HG02970 (cell line): Measurements from ENCODE around the gene TOB1.

Source experiments
- ATAC-seq: cut with Tn5 transposase; IDR thresholded peaks from one replicate; pipeline ENCODE4 v1.9.1; 2021; ENCODE audit warnings: mild to moderate bottlenecking, moderate library complexity, moderate number of reproducible peaks; ENCODE audit not compliant: unreplicated experiment, low FRiP score

TOB1 gene

DNA sequence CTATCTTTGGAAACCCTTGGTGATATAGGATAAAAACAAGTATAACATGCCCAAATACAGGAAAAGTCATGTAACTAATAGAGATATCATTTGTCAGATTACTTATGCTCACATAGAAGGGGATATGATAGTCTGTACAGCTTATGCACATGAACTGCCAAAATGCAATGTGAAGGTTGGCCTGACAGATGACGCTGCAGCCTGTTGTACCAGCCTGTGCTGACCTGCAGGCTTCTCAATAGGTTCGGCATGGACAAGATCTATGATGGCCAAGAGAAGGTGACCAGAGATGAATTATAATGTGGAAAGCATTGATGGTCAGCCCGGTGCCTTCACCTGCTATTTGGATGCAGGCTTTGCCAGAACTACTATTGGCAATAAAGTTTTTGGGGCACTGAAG is 18.1 kb downstream of the TOB1 start:
- ATAC-seq, result no peak

DNA sequence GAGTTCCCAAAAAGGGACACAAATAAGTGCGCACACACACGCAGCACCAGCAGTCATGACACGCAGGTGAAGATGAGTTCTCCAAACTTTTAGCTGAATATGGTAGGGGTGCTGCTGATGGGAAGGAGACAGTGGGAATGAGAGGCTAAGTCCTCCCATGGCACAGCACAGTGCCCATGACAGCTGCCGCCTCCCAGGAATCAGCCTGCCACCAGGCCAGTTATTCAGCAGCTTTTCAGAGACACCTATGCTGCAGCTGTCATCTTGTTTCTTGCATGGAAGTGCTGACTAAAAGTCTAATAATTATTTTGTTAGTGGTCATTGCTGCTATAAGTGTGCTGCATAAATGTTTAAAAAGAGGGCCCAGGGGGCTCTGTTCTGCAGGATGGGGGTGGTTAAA is 18.6 kb downstream of the TOB1 start:
- ATAC-seq, result no peak

DNA sequence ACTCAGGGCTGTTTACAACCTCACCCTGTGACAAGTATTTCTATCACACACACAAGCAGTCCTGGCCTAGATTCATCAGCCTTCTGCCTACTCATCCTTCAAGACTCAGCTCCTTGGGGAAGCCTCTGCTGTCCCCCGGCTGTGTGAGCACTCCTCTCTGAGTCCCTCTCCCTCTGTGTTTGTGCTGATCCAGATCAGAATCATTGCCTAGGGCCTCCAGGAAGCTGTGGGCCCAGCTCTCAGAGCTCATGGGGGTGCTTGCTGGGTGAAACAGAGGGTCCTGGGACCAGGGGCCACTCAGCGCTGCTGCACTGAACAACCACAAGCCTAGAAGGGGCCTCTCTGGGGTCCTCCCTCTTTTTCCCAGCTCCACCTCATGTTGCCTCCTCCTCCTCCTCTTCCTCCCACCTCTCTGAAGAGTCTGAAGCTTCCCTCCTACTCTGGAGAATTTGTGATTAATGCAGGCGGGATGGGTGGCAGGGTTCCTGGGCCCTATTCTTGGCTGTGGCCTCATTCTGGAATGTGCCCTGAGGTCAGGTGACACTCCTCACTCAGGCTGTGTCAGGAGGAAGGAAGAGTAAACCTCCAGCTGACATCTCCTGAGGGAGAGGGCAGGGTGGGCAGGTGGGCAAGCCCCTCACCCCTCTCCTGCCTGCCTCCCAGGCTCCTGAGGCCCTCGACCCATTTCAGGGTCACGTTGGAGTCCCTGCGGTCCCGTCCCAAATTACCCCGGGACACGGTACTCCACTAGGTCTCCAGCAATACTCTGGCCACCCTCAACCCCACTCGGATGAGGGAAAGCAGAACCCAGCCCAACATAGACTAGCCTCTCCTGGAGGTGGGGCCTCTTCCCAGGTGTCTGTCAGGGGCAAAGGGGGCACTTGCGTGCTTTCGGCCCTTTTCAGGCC is 20.7 kb downstream of the TOB1 start:
- no peak for ATAC-seq

DNA sequence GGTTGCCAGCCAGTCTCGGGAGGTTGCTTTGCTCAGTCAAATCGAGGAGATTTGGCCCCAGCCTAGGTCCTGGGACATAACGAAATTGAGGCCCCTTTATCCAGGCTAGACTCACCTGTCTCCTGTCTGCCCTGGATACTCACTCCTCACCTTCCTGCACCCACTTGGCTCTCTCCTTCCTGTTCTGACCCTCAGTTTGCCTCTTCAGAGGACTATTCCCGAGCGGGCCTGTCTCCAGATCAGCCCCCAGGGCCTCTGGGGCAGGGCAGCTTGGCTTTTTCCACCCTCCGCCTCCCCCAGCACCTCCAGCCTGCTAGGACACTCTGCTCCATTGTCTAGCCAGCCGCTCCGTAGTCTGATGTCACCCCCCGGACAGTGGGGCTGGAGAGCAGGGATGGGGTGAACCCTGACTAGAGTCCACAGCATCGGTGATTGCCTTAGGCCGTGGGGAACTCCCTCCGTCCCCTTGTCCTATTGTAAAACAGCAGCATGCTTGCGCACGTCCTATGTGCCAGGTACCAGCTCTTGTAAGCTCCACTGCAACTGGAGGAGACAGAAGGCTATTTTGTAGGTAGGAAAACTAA is 21.9 kb downstream of the TOB1 start:
- no peak for ATAC-seq

DNA sequence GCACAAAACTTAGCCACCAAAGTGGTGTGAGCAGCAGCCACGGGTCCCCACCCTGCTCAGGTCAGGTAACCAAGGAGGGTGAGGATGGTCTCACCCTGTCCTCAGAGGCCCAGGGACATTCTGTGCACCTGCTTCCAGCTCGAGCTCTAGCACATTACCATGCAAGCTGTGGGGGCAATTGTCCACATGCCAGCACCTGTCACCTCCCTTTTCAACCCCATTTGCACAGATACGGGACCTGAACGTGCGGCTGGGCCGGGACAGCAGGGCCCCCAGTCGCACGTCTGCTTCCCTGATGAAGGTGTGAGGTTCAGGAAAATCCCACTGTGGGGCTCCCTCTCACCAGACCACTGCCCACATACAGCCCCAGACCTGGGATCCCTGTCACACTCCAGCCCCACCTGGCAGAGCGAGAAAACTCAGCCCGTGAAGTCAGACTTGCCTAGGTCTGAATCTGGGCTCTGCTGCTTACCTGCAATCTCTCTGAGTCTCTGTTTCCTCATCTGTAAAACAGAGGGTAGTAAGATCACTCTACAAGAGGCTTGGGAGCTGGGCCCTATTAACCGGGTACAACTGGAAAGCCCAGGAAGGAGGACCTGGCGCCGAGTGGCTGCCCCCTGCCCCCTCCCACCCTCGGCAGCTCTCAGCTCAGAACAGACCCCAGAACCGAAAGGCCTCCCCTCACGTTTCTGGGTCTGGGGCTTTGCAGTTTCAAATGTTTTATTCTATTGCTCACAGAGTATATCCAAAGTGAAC is 22.8 kb downstream of the TOB1 start:
- ATAC-seq, result no peak

DNA sequence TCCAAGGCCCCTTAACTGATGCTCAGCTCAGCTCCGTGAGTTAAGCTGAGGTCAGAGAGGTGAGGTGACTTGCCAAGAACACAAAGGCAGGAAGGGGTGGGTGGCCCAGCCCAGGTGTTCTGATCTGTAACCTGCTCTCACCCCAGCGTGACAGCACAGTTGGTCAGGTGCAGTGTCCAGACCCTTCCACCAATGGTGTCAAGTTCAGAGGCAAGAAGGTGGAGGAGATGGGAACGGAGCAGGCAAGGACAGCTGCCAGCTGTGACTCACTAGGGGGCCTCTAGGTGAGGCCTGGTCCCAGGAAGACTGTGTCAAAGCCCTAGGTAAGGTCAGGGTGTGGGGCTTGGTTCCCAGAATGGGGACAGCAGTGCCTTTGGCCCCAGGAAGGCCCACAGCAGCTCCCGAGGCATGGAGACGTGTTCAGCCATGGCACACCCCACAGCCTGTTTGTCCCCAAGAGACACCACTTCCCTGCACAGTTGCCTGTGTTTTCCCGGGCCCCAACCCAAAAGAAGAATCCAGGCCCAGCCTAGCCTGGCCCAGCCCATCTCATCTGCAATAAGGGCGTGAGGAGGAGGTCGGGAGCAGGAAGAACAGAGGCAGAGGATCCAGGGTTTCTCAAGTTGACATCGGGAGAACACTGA is 23.5 kb downstream of the TOB1 start:
- ATAC-seq, result no peak

DNA sequence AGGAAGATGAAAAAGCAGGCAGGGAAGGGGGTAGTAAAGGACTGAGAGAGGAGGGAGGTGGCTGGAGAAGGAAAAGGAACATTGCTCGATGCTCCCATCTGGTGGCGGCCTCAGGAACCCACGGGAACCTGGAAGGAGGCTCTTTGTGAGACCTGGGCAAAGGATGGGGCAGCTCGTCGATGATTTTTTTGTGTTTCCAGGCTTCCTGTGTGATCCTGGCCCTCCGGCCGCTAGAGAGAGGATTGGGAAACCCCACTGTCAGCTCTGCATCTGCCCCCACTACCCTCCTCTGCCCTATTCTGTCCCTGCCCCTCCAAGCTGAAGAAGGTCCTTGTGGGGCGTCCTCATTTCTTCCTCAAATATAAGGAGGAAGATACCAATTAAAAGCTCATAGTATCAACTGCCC is 24.2 kb downstream of the TOB1 start:
- ATAC-seq, result no peak

DNA sequence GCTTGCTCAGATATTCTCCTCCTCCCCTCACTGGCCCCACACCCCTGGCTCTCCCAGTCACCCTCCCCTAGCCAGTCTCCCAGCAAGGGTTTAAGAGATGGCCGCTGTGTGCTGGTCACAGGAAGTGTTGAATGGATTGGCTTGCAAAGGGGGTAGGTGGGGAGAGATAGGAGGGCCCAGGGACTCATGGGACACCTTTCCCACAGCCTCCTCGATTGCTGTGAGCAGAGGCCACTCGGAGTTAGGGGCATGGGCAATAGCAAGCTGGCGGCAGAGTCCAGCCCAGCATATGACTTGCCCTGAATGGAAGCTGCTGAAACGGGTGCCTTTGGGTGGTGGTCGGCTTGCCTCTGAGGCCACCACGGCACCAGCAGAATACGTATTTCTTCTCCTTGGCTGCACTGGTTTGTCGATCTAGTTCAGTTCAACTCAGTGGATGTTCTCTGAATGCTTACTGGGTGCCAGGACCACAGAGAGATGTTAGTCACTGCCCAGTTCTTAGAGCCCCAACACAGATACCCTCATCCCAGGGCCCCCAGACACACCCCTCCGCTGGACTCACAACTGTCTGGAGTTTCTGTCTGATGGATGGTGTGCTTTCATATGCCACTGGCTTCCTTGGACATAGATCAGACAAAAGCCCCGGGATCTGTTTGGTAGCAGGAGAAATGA is 24.7 kb downstream of the TOB1 start:
- ATAC-seq, result no peak

DNA sequence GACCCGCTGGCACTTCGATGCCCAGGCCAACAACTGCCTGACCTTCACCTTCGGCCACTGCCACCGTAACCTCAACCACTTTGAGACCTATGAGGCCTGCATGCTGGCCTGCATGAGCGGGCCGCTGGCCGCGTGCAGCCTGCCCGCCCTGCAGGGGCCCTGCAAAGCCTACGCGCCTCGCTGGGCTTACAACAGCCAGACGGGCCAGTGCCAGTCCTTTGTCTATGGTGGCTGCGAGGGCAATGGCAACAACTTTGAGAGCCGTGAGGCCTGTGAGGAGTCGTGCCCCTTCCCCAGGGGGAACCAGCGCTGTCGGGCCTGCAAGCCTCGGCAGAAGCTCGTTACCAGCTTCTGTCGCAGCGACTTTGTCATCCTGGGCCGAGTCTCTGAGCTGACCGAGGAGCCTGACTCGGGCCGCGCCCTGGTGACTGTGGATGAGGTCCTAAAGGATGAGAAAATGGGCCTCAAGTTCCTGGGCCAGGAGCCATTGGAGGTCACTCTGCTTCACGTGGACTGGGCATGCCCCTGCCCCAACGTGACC is 25.8 kb downstream of the TOB1 start:
- ATAC-seq, result no peak

DNA sequence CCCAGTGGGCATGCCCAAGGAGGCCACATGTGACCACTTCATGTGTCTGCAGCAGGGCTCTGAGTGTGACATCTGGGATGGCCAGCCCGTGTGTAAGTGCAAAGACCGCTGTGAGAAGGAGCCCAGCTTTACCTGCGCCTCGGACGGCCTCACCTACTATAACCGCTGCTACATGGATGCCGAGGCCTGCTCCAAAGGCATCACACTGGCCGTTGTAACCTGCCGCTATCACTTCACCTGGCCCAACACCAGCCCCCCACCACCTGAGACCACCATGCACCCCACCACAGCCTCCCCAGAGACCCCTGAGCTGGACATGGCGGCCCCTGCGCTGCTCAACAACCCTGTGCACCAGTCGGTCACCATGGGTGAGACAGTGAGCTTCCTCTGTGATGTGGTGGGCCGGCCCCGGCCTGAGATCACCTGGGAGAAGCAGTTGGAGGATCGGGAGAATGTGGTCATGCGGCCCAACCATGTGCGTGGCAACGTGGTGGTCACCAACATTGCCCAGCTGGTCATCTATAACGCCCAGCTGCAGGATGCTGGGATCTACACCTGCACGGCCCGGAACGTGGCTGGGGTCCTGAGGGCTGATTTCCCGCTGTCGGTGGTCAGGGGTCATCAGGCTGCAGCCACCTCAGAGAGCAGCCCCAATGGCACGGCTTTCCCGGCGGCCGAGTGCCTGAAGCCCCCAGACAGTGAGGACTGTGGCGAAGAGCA is 26.4 kb downstream of the TOB1 start:
- ATAC-seq, result no peak

DNA sequence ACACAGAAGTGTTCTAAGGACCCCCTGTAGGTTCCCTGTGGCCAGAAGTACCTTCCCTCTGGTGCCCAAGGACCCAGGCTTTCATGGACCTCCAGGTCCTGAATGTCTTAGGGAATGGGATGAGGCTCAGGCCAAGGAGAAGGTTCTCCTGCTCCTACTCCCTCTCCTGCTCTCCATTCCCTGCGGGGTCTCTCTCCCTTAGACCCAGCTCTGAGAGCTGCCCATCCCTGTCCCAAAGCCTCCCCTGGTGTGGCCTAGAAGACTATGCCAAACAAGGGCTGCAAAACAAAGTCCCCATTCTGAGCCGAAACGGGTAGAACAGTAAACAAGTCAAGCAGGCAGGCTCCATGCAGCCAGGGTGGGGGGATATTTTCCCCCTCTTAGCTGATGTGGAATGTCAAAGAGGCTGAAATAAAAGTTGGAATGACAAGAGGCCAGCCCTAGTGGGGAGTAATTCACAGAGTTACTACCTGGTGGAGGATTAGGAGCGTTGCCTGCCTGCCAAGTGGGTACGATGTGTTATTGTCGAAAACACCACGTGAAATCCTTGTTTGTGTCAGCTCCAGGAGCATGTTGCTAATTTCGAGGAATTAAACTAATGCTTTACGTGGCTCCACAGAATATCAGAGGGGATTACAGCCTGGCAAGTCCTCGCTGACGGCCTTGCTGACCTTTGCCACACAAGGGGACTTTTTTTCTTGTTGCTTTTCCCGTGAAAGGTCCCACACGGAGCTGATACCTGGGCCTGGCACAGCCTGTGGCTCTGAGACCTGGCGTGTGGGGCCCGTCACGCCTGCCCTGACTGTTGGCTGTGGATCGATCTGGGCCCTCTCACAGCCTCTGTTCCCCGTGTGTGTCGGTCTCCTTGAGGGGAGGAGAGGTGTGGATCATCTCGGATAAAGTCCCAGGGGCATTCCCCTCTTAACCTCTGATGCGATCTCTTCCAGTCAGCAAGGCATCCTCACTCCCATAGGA is 27.9 kb downstream of the TOB1 start:
- ATAC-seq, result no peak

DNA sequence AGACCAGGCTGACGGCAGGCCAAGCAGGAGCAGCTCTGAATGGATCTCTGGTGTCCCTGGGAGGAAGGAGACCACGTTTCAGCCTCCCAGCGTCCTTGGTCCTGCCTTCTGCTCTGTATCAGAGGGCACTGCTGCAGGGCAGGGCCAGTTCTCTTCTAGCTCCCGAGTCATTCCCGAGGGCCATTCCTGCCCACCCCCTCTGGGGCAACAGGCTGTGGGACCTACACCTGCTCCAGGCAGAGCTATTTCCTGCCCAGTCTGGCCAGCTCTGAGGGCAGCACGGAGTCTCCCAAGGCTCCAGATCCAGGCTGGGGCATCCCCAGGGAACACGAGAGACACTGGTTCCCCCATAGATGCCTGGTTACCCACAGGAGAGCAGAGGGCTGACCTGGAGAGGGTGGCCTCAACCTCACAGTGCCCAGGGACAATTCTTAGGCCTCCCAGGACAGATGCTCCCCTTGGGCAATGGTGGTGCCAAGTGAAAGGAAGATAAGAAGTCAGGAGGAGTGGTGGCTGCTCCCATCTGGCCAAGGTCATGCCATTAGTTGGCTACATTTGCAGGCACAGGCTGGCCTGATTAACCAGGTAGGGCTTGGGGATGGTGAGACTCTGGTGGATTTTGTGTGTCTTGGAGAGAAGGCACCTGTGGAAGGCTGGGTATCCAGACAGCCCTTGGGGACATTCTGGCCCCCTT is 28.7 kb downstream of the TOB1 start:
- ATAC-seq, result no peak

DNA sequence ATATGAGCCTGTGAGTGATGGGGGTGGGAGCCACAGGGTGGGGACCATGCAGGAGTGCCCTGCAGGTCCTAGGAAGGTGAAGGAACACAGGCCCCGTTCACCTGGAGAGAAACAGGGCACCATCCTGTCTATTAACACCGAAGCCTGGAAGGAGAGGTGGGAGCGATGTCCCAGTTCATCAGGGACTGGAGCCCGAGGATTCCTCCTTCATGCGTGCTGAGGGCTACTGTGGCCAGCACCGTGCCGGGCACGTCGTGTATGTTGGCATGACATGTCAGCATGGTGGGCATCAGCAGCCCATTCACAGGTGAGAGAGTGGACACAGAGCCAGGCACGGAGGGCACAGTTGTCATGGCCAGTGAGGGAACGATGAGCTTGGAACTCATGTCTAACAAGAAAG is 29.3 kb downstream of the TOB1 start:
- ATAC-seq, result no peak

DNA sequence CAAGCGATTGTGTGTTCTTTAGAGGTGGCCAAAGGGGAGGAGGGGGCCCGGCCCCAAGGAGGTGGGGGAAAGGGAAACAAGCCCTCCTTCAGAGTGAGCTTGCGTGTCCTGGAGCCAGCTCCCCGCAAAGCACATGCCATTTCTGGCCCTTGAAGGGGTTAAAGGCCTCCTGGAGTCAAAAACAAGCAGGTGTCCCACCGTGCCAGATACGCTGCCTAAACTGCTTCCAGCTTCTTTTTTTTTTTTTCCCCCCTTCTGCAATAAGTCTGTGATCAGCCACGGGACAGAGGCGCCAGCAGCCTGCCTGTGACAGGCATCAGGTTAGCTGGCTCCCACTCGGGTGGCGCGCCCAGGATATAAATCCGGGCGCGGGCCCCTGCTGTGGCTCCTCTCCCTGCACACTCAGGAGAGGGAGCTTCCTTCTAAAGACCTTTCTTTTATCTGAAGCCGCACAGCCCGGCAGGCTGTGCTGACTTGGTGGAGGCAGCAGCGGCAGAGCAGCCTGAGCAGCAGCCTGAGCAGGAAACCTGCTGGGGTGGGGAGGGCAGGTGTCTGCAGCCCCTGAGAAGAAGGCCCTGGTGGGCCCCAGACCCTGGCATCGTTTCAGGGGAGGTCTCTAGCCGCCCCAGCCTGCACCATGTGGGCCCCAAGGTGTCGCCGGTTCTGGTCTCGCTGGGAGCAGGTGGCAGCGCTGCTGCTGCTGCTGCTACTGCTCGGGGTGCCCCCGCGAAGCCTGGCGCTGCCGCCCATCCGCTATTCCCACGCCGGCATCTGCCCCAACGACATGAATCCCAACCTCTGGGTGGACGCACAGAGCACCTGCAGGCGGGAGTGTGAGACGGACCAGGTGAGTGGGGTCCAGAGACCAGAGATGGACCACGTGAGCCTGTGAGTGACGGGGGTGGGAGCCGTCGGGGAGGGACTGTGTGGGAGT is 30.6 kb downstream of the TOB1 start, which contains the start of gene WFIKKN2:
Gene WFIKKN2, plus strand, starts transcription at position 286 of the 934 bp plus-strand sequence. Its CDS starts 352 bp downstream, at position 638.
- no peak for ATAC-seq

DNA sequence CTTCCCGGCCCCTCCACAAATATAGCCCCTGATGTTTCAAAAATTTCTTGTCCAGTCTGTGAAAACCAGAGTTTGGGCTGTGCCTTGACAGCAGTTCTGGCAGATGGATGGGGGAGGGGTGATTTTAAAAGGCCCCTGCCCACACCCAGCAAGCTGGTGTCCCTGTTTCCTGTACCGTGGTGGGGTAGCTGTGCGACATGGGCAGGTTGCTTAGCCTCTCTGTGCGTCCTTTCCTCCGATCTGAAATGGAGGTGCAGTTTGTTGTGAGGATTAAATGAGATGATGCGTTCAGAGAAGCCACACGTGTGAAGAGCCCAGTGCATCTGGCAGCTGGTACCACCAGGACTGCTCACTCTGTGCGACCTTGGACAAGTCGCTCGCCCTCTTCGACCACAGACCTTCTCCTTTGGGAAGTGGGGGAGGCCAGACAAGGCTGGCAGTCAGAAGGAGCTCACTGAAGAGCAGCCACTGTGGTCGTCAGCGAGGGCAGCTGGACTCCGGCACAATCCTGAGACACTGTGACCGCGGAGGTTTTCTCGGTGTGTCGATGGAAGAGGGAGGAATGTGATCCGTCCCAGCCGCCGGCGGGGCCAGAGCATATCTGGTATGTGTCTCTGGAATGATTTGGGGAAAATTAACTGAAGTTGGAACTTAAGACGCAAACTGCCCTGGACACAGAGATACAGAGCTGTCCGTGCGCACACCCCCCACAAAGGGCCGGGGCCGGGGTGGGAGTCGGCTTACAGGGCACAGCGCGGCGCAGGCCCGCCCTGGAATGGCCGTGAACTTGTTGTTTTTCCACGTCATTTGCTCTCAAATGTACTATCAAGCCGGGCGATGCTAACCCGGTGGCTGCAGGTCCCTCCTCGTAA is 31.5 kb downstream of the TOB1 start:
- ATAC-seq, result no peak
